Astrocyte (in vitro differentiated cells and primary cell): Measurements from ENCODE around the gene TLN1.

Source experiments
- EZH2 ChIP-seq: IDR thresholded peaks from 2 replicates; pipeline ENCODE4 v1.6.1; 2012; ENCODE audit warnings: mild to moderate bottlenecking, low read length, inconsistent platforms; ENCODE audit not compliant: insufficient read depth
- TF ChIP-seq, protein P1 (sequence below): IDR thresholded peaks from 2 replicates; pipeline ENCODE4 v1.5.1; 2011; ENCODE audit warnings: low read depth, mild to moderate bottlenecking, inconsistent platforms, low read length, moderate library complexity; ENCODE audit not compliant: insufficient read depth

- TF ChIP-seq, protein P1, sequence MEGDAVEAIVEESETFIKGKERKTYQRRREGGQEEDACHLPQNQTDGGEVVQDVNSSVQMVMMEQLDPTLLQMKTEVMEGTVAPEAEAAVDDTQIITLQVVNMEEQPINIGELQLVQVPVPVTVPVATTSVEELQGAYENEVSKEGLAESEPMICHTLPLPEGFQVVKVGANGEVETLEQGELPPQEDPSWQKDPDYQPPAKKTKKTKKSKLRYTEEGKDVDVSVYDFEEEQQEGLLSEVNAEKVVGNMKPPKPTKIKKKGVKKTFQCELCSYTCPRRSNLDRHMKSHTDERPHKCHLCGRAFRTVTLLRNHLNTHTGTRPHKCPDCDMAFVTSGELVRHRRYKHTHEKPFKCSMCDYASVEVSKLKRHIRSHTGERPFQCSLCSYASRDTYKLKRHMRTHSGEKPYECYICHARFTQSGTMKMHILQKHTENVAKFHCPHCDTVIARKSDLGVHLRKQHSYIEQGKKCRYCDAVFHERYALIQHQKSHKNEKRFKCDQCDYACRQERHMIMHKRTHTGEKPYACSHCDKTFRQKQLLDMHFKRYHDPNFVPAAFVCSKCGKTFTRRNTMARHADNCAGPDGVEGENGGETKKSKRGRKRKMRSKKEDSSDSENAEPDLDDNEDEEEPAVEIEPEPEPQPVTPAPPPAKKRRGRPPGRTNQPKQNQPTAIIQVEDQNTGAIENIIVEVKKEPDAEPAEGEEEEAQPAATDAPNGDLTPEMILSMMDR, result no peak
- no peak for TF ChIP-seq EZH2
Measured at GRCh38 chr9:35723426-35723825, 8.6 kb downstream of the TLN1 start.
